T-helper 1 cell (primary cell): Measurements from ENCODE around the gene BSPRY.
A peak's percentile ranks its signal among the peaks of the same experiment; 100 is the strongest.
"Not testable (repeated sequence)": the region's sequence is repeated elsewhere in the genome, so short reads cannot be mapped to it uniquely, and the experiment has no call there.

Source experiments
- DNase-seq, 5 donors: peaks; one replicate each; pipeline ENCODE4 v3.0.0-alpha.2; 2012 to 2020

The BSPRY gene

DNA sequence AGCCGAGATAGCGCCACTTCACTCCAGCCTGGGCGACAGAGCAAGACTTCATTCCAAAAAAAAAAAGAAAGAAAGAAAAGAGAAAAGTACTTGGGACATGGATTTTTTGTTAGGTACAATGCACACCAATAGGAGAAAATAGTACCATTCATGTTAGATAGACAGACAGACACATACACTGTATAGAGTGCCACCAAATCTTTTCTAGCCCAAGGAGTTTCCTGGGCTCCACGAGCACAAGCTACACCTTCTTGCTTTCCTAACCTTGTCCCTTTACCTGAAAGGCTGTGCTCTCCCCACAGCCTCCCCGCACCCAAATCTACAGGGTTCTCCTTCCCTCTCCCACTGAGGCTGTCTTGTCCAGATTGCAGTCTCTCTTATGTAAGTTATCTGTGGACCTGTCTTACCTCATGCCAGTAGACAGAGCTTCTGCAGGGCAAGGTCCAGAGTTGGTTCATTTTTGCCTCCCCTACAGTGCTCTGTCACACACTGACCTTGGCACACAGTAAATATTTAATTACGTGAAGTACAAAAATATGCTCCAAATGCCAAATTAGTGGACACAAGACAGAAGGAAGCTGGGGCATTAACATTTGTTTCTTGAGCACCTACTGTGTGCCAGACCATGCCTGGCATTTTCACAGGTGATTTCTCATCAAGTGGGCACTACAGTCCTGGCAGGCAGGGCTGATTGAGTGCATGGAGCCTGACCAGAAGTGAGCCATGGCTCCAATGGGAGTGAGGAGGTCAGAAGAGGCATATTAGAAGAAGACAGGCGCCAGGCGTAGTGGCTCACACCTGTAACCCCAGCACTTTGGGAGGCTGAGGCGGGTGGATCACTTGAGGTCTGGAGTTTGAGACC is 45.9 kb downstream of the BSPRY start:
- DNase-seq: no peak

DNA sequence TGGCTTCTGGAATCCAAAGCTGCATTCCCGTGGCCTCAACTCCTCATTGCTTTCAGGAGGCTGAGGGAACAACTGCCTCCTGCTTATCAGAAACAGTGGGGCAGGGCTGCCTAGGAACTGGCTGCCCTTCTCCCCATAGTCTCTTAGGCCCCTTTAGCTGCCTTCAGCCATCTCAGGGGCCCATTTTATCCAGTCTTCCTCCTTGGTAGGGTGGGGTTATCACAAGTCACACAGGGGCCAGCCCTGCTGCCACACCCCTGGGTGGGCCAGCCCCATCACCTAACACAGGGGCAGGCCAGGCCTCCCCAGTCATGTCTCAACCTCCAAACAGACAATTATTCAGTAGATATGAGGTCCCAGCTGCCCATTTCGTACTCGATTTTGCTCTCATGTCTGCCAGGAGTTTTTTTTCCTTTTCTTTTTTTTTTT is 47.9 kb downstream of the BSPRY start:
- no peak for DNase-seq

DNA sequence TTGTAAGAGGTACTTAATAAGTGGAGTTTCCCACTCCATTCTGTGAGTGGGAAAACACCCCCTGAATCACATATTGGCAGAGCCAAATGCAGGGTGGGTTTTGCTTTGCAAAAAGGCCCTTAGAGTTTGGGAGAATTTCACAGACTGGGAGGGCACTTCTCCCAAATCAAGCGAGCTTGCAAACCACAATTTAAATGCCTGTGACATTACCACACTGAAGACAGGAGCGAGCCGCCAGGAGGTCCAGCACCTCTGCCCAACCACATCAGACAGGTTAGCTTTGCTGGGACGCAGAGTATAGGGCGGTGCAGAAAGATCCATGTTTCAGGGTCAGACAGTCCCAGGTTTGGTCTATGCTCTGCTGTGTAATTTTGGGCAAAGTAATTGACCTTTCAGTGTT is 49.5 kb downstream of the BSPRY start:
- no peak for DNase-seq

GRCh38 chr9:113399646-113400200 is 50.4 kb downstream of the BSPRY start:
- DNase-seq: no peak

GRCh38 chr9:113401027-113401792 is 51.9 kb downstream of the BSPRY start, which contains the start of gene ALAD:
Gene ALAD, minus strand, starts transcription at chr9:113401284. Its CDS starts 7,725 bp downstream, at chr9:113393559.
- peak; percentile 99 to 100 (median 99) for DNase-seq

DNA sequence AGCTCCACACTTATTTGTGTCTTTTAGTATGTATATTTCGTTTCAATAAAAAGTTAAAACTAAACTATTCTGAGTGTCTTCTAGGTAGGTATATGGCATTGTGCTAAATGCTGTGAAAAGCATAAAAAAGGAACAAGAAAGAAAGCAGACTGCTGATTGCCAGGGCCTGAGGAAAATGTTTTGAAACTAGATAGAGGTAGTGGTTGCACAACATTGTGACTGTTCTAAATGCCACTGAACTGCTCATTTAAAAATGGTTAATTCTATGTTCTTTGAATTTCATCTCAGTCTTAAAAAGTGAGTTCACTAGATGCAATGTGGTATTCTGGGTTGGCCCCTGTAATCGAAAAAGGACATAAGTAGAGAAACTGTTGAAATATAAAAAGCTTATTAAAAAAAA is 54.3 kb downstream of the BSPRY start:
- no peak for DNase-seq

DNA sequence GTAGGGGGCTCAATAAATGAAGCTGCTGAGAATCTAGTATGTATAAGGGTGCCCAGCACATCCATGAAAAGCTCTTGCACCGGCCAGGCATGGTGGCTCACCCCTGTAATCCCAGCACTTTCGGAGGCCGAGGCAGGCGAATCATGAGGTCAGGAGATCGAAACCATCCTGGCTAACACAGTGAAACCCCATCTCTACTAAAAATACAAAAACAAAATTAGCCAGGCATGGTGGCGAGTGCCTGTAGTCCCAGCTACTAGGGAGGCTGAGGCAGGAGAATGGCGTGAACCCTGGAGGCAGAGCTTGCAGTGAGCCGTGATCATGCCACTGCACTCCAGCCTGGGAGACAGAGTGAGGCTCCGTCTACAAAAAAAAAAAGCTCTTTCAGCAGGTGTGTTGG is 57.0 kb downstream of the BSPRY start:
- DNase-seq: not testable (repeated sequence)

DNA sequence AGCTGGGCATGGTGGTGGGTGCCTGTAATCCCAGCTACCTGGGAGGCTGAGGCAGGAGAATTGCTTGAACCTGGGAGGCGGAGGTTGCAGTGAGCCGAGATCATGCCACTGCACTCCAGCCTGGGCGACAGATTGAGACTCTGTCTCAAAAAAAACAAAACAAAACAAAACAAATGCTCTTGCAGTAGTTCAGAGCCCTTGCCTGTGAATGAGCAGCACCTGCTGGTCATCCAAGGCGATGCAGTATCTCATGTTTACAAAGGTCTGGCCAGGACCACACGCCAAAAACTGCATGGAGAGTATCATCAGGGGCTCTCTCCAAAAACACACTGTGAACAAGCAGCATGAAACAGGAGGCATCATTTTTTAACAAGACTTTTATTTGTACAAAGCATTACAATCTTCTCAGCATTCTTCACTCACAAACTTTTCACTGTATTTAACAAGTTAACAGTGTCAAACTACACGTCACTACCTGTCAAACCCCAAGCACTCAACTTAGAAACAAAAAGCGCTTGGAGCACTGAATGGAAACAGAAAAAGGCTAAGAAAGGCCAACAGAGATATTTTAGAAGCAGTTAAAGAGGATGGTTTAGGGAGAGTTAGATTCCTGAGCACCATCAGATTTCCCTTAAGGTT is 57.7 kb downstream of the BSPRY start:
- DNase-seq: peak; percentile 31 to 65 (median 37)

DNA sequence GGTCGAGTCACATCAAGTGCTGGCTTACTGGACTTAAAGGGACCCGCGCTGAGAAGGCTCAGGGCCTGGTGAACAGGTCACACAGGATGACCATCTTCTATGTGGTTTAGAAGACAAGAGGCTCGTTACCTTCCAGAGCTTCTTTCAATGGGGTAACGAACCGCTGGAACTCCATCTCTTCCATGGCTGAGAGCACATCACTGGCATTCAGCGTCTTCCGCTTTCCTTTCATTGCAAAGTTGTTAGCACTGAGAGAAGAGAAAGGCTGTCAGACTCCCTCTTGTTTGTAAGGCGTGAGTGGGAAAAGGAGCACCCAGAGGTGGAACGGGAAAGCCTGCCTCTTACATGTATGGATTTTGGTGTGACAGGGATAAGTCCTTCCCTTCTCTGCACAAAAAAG is 60.1 kb downstream of the BSPRY start:
- DNase-seq: no peak

DNA sequence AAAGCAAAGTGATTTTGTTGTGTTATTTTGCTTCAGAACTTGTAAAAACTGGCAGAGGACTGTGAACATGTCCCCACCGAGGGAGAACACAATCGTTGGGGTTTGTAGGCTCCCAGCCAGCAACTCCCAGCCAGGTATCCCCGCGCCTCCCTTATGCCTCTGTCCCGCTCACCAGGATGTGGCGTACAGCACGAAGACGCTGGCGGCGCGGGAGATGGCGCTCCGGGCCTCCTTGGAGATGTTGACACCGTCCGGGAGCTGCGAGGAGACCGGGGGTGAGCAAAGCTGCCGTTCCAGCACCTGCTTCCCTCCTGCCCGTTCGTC is 60.5 kb downstream of the BSPRY start:
- DNase-seq: no peak

DNA sequence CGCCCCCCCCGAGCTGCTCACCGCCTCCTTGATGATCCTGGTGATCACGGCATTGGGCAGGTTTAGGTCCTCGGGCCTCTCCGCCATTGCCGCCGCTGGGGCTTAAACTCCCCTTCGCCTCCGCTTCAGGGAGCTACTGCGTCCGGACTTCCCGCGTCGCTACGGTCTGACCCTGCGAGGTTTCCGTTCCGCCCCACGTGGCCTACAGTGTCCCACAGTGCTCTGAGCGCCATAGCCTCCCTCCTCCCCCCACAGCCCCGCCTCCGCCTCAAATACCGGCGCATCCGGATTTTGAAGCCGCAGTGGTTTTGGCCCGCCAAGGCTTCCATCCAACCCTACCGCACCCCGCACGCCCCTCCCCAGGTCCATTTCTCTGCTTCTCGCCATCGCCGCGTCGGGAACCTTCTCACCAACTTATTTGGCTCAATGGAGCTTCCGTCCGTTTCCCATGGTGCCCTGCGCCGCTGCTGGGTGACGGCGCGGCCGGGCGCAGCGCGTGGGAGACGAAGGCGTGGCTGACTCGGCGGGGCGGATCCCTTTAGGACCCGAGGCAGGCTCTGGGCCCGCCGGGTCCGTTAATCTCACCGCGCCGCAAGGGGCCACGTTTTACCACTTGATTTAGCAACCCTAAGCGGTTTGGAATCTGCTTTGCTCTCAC is 61.0 kb downstream of the BSPRY start, which contains the start of the genes C9orf43 and POLE3:
Gene C9orf43, plus strand, starts transcription at position 541 of the 658 bp plus-strand sequence. CDS start 2,747 bp downstream, outside the sequence.
Gene POLE3, minus strand, starts transcription at position 469 of the 658 bp plus-strand sequence. Its CDS starts 382 bp downstream, at position 87.
- DNase-seq: peak; percentile 85 to 97 (median 90)

GRCh38 chr9:113416149-113416721 is 66.9 kb downstream of the BSPRY start:
- no peak for DNase-seq

- no peak for DNase-seq
Observed at GRCh38 chr9:113417370-113417769, 68.0 kb downstream of the BSPRY start.
